Fibroblast of lung (primary cell): ENCODE measurements around the gene AP2B1. TPM values are rescaled to one million over a fixed set of nuclear protein-coding genes. Genes with fewer than 3 reads are reported as not detected.

ENCODE experiments used
- DNase-seq, 2 donors: peaks; one replicate each; pipeline versions ENCODE4 v3.0.0 to v3.0.0-alpha.2; 2010; ENCODE audit warnings: low read depth in 2 of 2
- H2AFZ ChIP-seq: 2 replicates; pipeline ENCODE4 v1.5.1; 2012; ENCODE audit warnings: low read length, control low read depth, inconsistent platforms
- H3K27ac ChIP-seq: 2 replicates; pipeline ENCODE4 v1.5.1; 2011; ENCODE audit warnings: low read length, control low read depth; ENCODE audit not compliant: insufficient read depth
- H3K27me3 ChIP-seq: 2 replicates; pipeline ENCODE4 v1.5.1; 2011; ENCODE audit warnings: mild to moderate bottlenecking, low read length; ENCODE audit not compliant: control insufficient read depth, insufficient read depth
- H3K36me3 ChIP-seq: 2 replicates; pipeline ENCODE4 v1.5.1; 2011; ENCODE audit warnings: low read length; ENCODE audit not compliant: control insufficient read depth, insufficient read depth
- H3K4me1 ChIP-seq: 2 replicates; pipeline ENCODE4 v1.5.1; 2011; ENCODE audit warnings: low read length; ENCODE audit not compliant: control insufficient read depth, insufficient read depth; ENCODE audit errors: extremely low read depth
- H3K4me2 ChIP-seq: 2 replicates; pipeline ENCODE4 v1.5.1; 2011; ENCODE audit warnings: low read length, control low read depth; ENCODE audit not compliant: insufficient read depth; ENCODE audit errors: extremely low read depth
- H3K4me3 ChIP-seq, 4 experiments: fragments of 200-600 bp in 1 of 4; sonication (generic) in 1 of 4; replicated peaks in 1 of 4; 2 replicates each; pipeline ENCODE4 v1.5.1; 2011 to 2016; ENCODE audit warnings: low read length in 4 of 4, low read depth in 3 of 4, mild to moderate bottlenecking in 3 of 4, control low read depth in 2 of 4, inconsistent platforms in 1 of 4, mixed read lengths in 1 of 4; ENCODE audit not compliant: insufficient read depth in 1 of 4; ENCODE audit errors: control extremely low read depth in 1 of 4
- H3K79me2 ChIP-seq: 2 replicates; pipeline ENCODE4 v1.5.1; 2012; ENCODE audit warnings: mild to moderate bottlenecking, low read length, inconsistent platforms; ENCODE audit not compliant: control insufficient read depth, insufficient read depth
- H3K9ac ChIP-seq: 2 replicates; pipeline ENCODE4 v1.5.1; 2011; ENCODE audit warnings: mild to moderate bottlenecking, low read length, control low read depth; ENCODE audit not compliant: insufficient read depth
- H3K9me3 ChIP-seq: 2 replicates; pipeline ENCODE4 v1.5.1; 2012; ENCODE audit warnings: low read depth, low read length; ENCODE audit not compliant: control insufficient read depth, insufficient read depth
- H4K20me1 ChIP-seq: 2 replicates; pipeline ENCODE4 v1.5.1; 2011; ENCODE audit warnings: low read length; ENCODE audit not compliant: control insufficient read depth, insufficient read depth; ENCODE audit errors: extremely low read depth
- EZH2 ChIP-seq: IDR thresholded peaks from 2 replicates; pipeline ENCODE4 v1.5.1; 2012; ENCODE audit warnings: low read length, control low read depth, mild to moderate bottlenecking; ENCODE audit errors: missing control alignments
- polyA minus RNA-seq: library from RNA; depleted of rRNA, polyadenylated mRNA; stranded (reverse); fragments of >200 nt; gene quantifications from 2 replicates; pipeline ENCODE4 v1.2.3, GENCODE V29; 2011; ENCODE audit warnings: low replicate concordance
- polyA plus RNA-seq, 2 donors: library from polyadenylated mRNA; depleted of rRNA in 1 of 2; stranded (reverse) in 1 of 2; unstranded in 1 of 2; fragments of >200 nt; gene quantifications; 2 replicates each; pipeline ENCODE4 v1.2.1, GENCODE V29; 2011 to 2012; ENCODE audit warnings: missing spikeins in 1 of 2
- total RNA-seq: library from RNA; depleted of rRNA; stranded (reverse); fragments of >200 nt; gene quantifications from 2 replicates; pipeline ENCODE4 v1.2.1, GENCODE V29; 2014
- TF ChIP-seq, protein P1 (sequence below), 2 donors: IDR thresholded peaks in 1 of 2; conservative IDR thresholded peaks in 1 of 2; 1 replicate in 1 of 2; 2 replicates in 1 of 2; pipeline ENCODE4 v1.5.1; 2011 to 2012; ENCODE audit warnings: low read length in 2 of 2, control low read depth in 1 of 2, inconsistent platforms in 1 of 2, low read depth in 1 of 2, mild to moderate bottlenecking in 1 of 2

AP2B1 gene
- total RNA-seq: 61.6 and 109 TPM in 2 replicates
- polyA plus RNA-seq: 226 and 236 TPM in 2 replicates
- 135 and 147 TPM in 2 replicates for polyA plus RNA-seq (2012)
- polyA minus RNA-seq: 173 and 196 TPM in 2 replicates

DNA sequence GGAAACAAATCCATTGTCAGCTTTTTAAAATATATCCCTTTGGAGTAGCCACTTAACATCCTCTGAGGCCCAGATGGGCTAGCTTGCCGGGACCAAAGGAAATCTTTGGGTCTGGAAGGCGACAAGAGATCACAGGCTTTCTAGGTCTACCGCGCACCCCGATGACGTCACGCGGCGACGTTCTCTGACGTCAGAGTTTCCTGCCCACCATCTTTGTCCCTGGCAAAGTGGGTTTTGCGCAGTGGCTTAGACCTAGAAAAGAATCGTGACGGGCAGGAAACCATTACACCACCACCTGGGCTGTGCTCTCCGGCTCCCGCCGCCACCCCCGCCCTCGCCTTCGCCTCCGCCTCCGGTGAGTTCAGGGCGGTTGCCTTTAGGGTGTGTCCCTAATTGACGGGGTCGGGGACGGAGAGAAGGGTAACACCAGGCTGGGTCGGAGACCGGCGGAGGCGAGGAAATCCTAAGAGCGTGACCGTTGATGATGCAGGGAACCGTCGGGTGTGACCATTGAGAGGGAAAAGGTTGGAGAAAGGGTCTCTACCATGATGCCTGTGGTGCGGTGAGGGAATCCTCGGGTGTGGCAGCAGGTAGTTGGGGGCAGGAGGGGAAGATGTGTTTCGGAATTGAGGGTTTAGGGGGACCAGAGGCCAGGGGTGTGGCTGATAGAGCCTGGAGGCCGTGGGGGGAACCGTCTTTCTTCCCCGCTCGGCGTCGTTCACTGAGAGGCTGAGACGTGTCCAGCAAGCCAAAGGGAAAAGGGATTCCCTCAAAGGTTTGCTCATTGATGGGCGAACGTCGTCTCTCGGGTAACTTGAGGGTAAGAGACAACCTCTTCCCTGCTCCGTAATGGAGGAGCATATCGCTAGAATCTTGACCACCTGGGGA, at the start of gene AP2B1:
Gene AP2B1 (plus strand): TSS at position 249 of the 888 bp plus-strand sequence. CDS start 6,709 bp downstream, outside the sequence.
- peak within 1 kb of the TSS; percentile 86 for H3K4me2 ChIP-seq
- peaks cover 3% of the 10 kb centered on the region for H3K4me1 ChIP-seq
- H4K20me1 ChIP-seq: peaks cover 2% of the 10 kb centered on the region
- DNase-seq: peak; percentile 92 to 97
- no peaks in the 10 kb centered on the region for H3K36me3 ChIP-seq
- peak within 1 kb of the TSS; percentile 99 for H3K27ac ChIP-seq
- no peaks in the 10 kb centered on the region for H3K27me3 ChIP-seq
- H3K9me3 ChIP-seq: no peaks in the 10 kb centered on the region
- TF ChIP-seq, protein P1, sequence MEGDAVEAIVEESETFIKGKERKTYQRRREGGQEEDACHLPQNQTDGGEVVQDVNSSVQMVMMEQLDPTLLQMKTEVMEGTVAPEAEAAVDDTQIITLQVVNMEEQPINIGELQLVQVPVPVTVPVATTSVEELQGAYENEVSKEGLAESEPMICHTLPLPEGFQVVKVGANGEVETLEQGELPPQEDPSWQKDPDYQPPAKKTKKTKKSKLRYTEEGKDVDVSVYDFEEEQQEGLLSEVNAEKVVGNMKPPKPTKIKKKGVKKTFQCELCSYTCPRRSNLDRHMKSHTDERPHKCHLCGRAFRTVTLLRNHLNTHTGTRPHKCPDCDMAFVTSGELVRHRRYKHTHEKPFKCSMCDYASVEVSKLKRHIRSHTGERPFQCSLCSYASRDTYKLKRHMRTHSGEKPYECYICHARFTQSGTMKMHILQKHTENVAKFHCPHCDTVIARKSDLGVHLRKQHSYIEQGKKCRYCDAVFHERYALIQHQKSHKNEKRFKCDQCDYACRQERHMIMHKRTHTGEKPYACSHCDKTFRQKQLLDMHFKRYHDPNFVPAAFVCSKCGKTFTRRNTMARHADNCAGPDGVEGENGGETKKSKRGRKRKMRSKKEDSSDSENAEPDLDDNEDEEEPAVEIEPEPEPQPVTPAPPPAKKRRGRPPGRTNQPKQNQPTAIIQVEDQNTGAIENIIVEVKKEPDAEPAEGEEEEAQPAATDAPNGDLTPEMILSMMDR (conservative IDR thresholded peaks at IDR 0.05 in 1 of 2, IDR thresholded peaks at IDR 0.05 in 1 of 2; ENCODE audit: low read depth in 1 of 2, low read length in 2 of 2): no peak
- TF ChIP-seq EZH2: no peak
- peak within 1 kb of the TSS; percentile 81 to 100 (median 95) for H3K4me3 ChIP-seq
- H3K79me2 ChIP-seq: peaks cover 48% of the 10 kb centered on the region
- peak within 1 kb of the TSS; percentile 93 for H2AFZ ChIP-seq
- H3K9ac ChIP-seq: peak within 1 kb of the TSS; percentile 93

DNA sequence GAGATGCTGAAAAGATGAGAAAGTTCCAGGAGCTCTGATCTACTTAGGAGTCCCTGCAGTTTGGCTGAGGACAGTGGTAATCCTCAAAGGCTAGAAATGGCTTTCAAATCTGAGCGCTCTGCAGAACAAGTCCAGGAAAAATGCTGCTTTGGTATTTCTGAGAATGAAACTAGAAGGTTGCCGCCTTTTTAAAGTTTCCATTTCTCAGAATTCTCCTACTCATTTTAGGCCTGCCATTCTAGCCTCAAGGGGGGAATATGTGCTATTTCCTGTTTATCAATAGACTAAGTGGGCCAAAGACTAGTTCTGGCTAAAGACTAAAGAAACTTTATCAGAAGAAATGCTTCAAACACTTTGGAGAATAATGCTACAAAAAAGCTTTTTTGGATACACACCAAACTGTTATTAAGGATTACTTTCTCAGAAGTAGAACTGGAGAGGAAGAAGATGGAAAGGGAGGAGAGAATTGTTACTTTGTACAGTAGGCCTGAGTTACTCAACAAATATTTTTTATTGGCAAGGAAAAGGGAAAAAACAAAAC, 49.5 kb upstream of the AP2B1 start, which contains the start of gene SLFN12L:
Gene SLFN12L (minus strand): TSS at position 78 of the 541 bp plus-strand sequence. CDS start 15,314 bp downstream, outside the sequence.
- Histone ChIP-seq H3K36me3 (no peaks in the 10 kb centered on the region), H3K9me3 (no peaks in the 10 kb centered on the region), H3K4me3 (no peak within 1 kb of the TSS), H3K4me1 (peaks cover 3% of the 10 kb centered on the region), H3K79me2 (no peaks in the 10 kb centered on the region), H4K20me1 (no peaks in the 10 kb centered on the region), H3K4me2 (no peak within 1 kb of the TSS), H3K27ac (no peak within 1 kb of the TSS), H2AFZ (peak within 1 kb of the TSS; percentile 3), H3K9ac (no peak within 1 kb of the TSS), H3K27me3 (no peaks in the 10 kb centered on the region)
- no peak for TF ChIP-seq EZH2
- TF ChIP-seq, protein P1 (conservative IDR thresholded peaks at IDR 0.05 in 1 of 2, IDR thresholded peaks at IDR 0.05 in 1 of 2; ENCODE audit: low read depth in 1 of 2, low read length in 2 of 2): no peak
- DNase-seq: no peak

DNA sequence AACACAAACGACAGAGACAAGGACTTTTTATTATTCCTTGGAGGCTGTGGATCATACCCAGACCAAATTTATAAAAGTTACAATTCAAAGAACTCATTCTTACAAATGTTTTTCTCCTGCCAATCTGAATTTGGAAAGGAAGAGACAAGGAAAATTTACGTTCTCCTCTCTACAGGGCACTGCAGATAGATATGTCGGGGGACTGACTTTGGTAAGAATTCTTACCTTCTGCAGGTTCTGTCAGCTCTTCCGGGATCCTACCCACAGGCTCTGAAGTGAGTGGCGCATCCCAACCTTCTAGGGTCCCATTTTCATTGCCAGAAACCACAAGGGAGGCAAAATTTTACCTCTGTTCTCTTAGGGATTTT, 47.5 kb upstream of the AP2B1 start:
- peak overlapping the region; percentile 81 for H2AFZ ChIP-seq
- no peaks in the 10 kb centered on the region for H3K27me3 ChIP-seq
- H3K4me3 ChIP-seq: no peak overlapping the region
- no peaks in the 10 kb centered on the region for H3K36me3 ChIP-seq
- DNase-seq: no peak
- H3K9ac ChIP-seq: no peak overlapping the region
- H4K20me1 ChIP-seq: no peaks in the 10 kb centered on the region
- H3K4me2 ChIP-seq: peak overlapping the region; percentile 68
- no peaks in the 10 kb centered on the region for H3K79me2 ChIP-seq
- TF ChIP-seq EZH2: no peak
- TF ChIP-seq, protein P1 (conservative IDR thresholded peaks at IDR 0.05 in 1 of 2, IDR thresholded peaks at IDR 0.05 in 1 of 2; ENCODE audit: low read depth in 1 of 2, low read length in 2 of 2): no peak
- H3K4me1 ChIP-seq: peaks cover 3% of the 10 kb centered on the region
- H3K9me3 ChIP-seq: no peaks in the 10 kb centered on the region
- H3K27ac ChIP-seq: no peak overlapping the region
